ENCODE data around the gene NFIX. TPM values are rescaled to one million over a fixed set of nuclear protein-coding genes. Genes with fewer than 3 reads are reported as not detected.
A peak's percentile ranks its signal among the peaks of the same experiment; 100 is the strongest.

NFIX gene
- total RNA-seq, 2 donors from 2014 or later: 0.75 to 0.86 TPM

DNA sequence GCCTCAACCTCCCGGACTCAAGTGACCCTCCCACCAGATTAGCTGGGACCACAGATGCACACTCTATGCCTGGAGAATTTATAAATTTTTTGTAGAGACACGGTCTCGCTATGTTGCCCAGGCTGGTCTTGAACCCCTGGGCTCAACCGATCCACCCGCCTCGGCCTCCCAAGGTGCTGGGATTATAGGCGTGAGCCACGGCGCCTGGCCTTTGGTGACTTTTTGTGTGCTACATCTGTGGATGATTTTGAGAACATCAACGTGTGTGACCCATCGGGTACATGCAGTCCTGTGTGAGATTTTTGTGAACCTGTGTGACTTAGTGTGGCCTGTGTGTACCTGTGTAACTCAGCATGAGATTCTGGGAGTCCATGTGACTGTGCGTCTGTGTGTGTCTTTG, 8.5 kb upstream of the NFIX start:
- Mint-ChIP-seq H3K27ac (no peak overlapping the region), H3K4me3 (no peak overlapping the region), H3K4me1 (peaks cover 14% of the 10 kb centered on the region), H3K27me3 (peaks cover 13% of the 10 kb centered on the region), H3K36me3 (ENCODE audit: low read depth) (no peaks in the 10 kb centered on the region)
- DNase-seq (no peak), ATAC-seq (no peak)
- H3K9me3 ChIP-seq (ENCODE audit: control insufficient read depth, low read length, poor library complexity, severe bottlenecking): no peaks in the 10 kb centered on the region

DNA sequence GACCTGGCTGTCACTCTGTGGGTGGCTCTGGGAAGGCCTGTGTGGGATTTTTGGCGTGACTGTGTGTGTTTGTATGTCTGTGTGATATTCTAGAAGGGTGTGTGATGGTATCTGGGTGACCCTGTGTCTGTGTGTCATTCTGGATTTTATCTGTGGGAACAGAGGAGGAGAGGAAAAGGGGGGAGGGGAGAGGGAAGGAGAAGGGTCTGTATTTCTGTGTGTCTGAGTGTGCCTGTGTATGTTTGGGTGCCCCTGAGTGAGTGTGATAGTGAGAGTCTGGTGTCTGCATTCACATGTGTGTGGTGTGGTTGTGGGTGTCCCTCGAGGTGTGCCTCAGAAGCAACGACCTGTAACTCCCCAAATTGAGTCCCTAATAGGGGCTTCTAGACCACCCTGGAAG, 8.1 kb upstream of the NFIX start:
- no peak overlapping the region for H3K27ac Mint-ChIP-seq
- no peak for DNase-seq

DNA sequence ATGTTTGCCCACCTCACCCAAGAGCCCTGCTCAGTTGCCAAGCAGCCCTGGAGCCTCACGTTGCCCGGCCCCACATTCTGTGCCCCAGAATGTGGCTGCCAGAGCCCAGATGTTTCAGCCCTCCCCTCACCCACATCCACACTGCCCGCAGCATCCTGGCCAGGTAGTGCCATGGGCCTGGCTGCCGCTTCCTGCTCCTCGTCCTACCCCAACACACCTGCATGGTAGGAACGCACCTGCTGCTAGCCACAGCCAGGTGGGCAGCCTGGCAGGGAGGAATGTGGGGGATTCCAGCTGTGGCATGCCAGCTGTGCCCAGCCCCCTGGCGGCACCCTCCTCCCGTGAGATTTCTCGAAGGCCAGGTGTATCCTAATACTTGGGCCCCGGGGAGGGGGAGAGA, 7.5 kb upstream of the NFIX start:
- Mint-ChIP-seq H3K4me3 (no peak overlapping the region), H3K27ac (no peak overlapping the region), H3K36me3 (ENCODE audit: low read depth) (no peaks in the 10 kb centered on the region), H3K27me3 (peaks cover 13% of the 10 kb centered on the region), H3K4me1 (peaks cover 14% of the 10 kb centered on the region)
- H3K9me3 ChIP-seq (ENCODE audit: control insufficient read depth, low read length, poor library complexity, severe bottlenecking): no peaks in the 10 kb centered on the region
- ATAC-seq: no peak
- no peak for DNase-seq

More for the DNA sequence above, 8.1 kb upstream of the NFIX start:
- ATAC-seq: no peak
- peaks cover 13% of the 10 kb centered on the region for H3K27me3 Mint-ChIP-seq
- no peaks in the 10 kb centered on the region for H3K9me3 ChIP-seq (ENCODE audit: control insufficient read depth, low read length, poor library complexity, severe bottlenecking)
- H3K4me3 Mint-ChIP-seq: no peak overlapping the region
- no peaks in the 10 kb centered on the region for H3K36me3 Mint-ChIP-seq (ENCODE audit: low read depth)
- H3K4me1 Mint-ChIP-seq: peaks cover 14% of the 10 kb centered on the region

DNA sequence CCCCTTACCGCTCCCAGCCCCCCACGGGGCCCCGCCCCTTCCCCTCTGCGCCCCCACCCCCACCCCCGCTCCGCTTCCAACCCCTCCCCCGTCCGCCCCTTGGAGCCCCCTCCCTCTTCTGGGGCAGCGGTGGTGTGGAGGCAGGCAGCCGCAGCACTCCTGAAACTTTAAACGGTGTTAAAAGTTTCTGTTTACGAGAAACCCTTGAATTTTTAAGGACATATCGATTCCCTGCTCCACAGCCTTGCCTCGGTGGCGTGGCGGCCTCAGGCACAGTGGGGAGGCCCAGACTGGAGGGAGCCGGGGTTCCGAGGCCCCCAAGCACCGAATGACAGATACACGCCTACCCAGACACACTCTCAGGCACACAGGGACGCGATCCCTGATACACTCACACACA, 4.8 kb upstream of the NFIX start:
- DNase-seq (no peak), ATAC-seq (no peak)
- Mint-ChIP-seq H3K27ac (no peak overlapping the region), H3K27me3 (peaks cover 25% of the 10 kb centered on the region), H3K4me3 (no peak overlapping the region), H3K36me3 (ENCODE audit: low read depth) (peaks cover 5% of the 10 kb centered on the region), H3K4me1 (peaks cover 15% of the 10 kb centered on the region)
- no peaks in the 10 kb centered on the region for H3K9me3 ChIP-seq (ENCODE audit: control insufficient read depth, low read length, poor library complexity, severe bottlenecking)

DNA sequence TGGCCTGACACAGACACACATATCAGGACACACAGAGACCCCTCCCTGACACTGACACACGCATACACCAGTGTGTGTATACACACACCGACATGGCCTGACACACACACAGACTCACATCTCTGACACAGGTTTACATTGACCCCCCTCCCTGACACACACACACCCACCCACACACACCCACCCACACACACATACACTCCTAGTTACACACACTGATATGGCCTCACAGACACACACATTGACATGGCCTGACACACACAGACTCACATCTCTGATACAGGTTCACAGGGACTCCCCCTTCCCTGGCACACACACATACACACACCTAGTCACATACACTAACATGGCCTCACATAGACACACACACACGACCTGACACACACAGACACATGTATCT, 4.4 kb upstream of the NFIX start:
- Mint-ChIP-seq H3K27ac (no peak overlapping the region), H3K36me3 (ENCODE audit: low read depth) (peaks cover 5% of the 10 kb centered on the region), H3K27me3 (peaks cover 25% of the 10 kb centered on the region), H3K4me3 (no peak overlapping the region), H3K4me1 (peaks cover 15% of the 10 kb centered on the region)
- no peaks in the 10 kb centered on the region for H3K9me3 ChIP-seq (ENCODE audit: control insufficient read depth, low read length, poor library complexity, severe bottlenecking)
- DNase-seq (no peak), ATAC-seq (no peak)

DNA sequence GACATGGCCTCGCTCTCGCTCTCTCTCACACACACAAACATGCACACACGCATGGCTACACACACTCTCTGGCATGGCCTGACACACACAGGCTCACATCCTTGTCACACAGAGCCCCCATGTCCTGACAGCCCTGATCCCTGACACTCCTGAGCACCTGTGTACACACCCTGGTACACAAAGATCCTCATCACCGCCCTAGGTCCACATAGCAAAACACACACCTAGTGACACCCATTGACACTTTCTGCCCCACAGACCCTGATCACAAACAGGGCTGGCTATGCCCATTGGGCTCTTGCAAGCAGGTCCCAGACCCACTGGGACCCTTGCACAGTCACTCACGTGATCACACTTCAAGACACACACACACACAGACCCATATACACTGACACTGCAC, 4.0 kb upstream of the NFIX start:
- H3K4me1 Mint-ChIP-seq: peaks cover 18% of the 10 kb centered on the region

DNA sequence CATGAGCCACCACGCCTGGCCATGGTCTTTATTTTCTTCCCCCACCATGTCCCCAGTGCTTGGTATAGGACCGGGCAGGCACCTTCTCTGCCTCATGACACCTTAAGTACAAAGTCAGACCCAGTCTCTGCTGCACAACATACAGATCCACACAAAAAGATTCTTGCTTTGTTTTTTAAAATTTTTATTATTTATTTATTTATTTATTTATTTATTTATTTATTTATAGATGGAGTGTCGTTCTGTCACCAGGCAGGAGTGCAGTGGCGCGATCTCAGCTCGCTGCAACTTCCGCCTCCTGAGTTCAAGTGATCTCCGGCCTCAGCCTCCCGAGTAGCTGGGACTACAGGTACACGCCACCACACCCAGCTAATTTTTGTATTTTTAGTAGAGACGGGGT, 2.5 kb upstream of the NFIX start:
- H3K9me3 ChIP-seq (ENCODE audit: control insufficient read depth, low read length, poor library complexity, severe bottlenecking): no peaks in the 10 kb centered on the region
- Mint-ChIP-seq H3K36me3 (ENCODE audit: low read depth) (peaks cover 5% of the 10 kb centered on the region), H3K27ac (peak overlapping the region; percentile 41), H3K27me3 (peaks cover 17% of the 10 kb centered on the region), H3K4me1 (peaks cover 14% of the 10 kb centered on the region), H3K4me3 (no peak overlapping the region)
- ATAC-seq (no peak), DNase-seq (no peak)

More for the DNA sequence above, 4.0 kb upstream of the NFIX start:
- Mint-ChIP-seq H3K27ac (no peak overlapping the region), H3K4me3 (no peak overlapping the region), H3K27me3 (peaks cover 25% of the 10 kb centered on the region), H3K36me3 (ENCODE audit: low read depth) (peaks cover 5% of the 10 kb centered on the region)
- ATAC-seq: no peak
- H3K9me3 ChIP-seq (ENCODE audit: control insufficient read depth, low read length, poor library complexity, severe bottlenecking): no peaks in the 10 kb centered on the region
- DNase-seq: no peak

DNA sequence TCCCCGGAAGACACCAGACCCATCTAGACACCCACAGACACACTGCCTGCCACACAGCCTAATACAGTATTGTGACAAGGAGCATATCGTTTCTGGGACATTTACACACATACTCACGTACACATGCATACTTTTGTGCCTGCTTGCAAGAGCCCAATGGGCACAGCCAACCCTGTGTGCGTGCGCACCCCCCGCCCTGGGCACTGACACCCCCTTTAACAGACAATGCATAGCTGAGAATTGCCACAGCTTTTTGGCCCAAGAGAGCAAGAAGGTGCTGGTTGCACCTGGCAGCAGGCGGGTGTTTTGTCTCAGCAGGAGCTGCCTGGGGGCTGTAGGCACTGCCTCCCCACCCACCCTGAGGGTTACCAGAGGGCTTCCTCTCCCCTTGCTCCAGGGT, 1.7 kb upstream of the NFIX start:
- Mint-ChIP-seq H3K27ac (no peak overlapping the region), H3K4me3 (peak overlapping the region; percentile 95), H3K36me3 (ENCODE audit: low read depth) (peaks cover 7% of the 10 kb centered on the region), H3K27me3 (peaks cover 23% of the 10 kb centered on the region), H3K4me1 (peaks cover 17% of the 10 kb centered on the region)
- ATAC-seq: no peak
- no peaks in the 10 kb centered on the region for H3K9me3 ChIP-seq (ENCODE audit: control insufficient read depth, low read length, poor library complexity, severe bottlenecking)
- DNase-seq: no peak

DNA sequence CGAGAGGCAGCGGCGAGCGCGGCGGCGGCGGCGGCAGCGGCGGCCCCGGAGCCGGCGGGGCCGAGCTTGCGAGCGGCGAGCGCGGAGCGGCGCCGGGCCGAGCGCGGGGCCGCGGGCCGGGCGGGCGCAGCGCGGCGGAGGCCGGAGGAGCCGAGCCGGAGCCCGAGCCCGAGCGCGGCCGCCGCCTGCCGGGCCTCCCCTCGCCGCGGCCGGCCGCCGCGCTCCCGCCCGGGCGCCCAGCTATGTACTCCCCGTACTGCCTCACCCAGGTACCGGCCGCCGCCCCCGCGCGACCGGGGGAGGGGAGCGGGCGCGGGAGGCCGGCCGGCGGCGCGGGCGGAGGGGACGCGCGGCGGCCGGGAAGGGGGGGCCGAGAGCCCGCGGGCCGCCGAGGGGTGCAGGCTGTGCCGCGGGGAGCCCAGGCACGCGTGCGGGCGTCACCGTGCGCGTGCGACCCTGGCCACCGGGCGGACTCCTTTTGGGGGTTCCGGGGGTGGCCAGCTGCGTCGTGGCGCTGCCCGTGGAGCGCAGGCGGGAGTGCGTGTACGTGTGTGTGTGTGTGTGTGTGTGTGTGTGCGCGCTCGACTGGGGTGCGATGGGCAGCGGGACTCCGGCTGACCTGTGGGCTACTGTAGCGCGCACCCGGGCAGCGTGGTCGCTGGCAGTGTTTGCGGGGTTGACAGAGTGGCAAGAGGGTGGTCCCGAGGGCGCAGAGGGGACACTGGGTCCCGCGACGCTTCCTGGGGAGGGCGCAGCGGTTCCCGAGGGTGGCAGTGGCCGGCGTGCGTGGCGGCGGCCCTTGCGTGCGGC, 526 bp downstream of the NFIX start:
- H3K9me3 ChIP-seq (ENCODE audit: control insufficient read depth, low read length, poor library complexity, severe bottlenecking): no peaks in the 10 kb centered on the region
- Mint-ChIP-seq H3K27ac (no peak overlapping the region), H3K36me3 (ENCODE audit: low read depth) (peaks cover 7% of the 10 kb centered on the region), H3K4me3 (peak overlapping the region; percentile 95), H3K27me3 (peaks cover 30% of the 10 kb centered on the region), H3K4me1 (peaks cover 17% of the 10 kb centered on the region)
- DNase-seq (no peak), ATAC-seq (peak; percentile 29)

DNA sequence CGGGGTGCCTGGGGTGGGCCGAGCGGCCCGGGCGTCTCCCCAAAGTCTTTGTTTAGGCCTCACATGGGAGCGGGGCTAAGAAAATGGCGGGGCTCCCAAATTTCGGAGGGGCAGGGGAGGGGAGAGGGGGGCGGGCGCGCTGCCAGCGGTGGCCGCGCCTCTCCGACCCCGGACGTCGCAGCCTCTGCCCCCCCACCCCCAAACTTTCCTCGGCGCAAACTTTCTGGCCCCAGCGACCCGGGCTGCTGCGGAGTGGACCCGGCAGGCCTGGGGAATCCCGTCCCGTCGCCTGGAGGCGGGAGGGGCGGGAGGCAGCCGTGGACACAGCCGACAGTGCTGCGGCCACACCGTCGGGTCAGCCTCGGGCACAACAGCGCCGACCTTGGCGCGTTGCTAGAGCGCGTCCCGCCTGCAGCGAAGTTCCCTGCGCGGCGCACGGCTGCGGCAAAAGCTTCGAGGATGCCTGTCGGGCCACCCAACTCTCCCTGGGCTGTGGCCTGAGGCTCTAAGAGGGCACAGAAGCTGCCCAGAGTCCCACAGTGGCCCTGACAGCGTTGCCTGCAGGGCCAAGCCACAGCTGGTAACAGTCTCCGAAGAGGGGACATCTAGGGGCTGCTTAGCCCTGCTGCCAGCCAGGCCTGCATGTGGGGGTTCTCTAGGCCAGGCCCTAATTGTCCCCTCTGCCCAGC, 1.3 kb downstream of the NFIX start:
- peaks cover 26% of the 10 kb centered on the region for H3K27me3 Mint-ChIP-seq
- ATAC-seq (no peak), DNase-seq (no peak)
- H3K4me3 Mint-ChIP-seq: peak overlapping the region; percentile 63
- no peak overlapping the region for H3K27ac Mint-ChIP-seq
- H3K9me3 ChIP-seq (ENCODE audit: control insufficient read depth, low read length, poor library complexity, severe bottlenecking): no peaks in the 10 kb centered on the region
- H3K36me3 Mint-ChIP-seq (ENCODE audit: low read depth): peaks cover 7% of the 10 kb centered on the region
- peaks cover 13% of the 10 kb centered on the region for H3K4me1 Mint-ChIP-seq

DNA sequence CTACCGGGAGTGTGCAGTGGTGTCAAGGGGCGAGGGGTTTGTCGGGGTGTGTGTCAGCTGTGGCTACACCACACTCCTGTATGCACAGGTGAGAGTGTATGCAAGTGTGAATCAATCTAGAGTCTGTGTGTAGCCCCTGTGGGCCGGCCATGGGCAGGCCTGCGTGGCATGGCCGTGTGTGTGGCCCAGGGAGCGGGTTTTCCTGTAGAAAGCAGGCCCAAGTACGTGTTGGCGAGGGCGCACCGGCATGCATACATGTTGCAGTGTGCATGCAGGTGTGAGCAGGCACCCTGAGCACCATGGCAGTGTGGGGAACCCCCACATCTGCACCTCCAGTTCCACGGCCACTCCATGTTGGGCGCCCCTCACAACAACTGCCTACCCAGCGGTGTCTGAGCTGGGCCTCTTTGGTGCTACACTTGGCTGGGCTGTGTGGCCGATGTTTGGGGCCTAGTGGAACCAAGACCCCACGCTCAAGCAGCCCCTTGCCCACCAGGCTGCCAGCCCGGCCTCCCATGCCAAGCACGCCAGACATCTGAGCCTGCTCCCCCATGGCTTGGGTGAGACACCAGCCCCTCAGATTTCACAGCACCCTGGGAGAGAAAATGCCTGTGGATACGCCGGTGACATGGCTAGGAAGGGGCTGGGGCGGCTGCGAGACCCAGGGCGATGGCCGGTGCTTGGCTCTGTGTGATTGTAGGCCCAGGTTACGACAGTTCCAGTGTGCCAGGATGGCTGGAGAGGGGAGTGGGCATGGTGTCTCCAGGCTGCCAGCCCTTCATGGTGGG, 2.1 kb downstream of the NFIX start:
- peaks cover 7% of the 10 kb centered on the region for H3K36me3 Mint-ChIP-seq (ENCODE audit: low read depth)
- peak overlapping the region; percentile 63 for H3K4me3 Mint-ChIP-seq
- peaks cover 13% of the 10 kb centered on the region for H3K4me1 Mint-ChIP-seq
- ATAC-seq: no peak
- no peak for DNase-seq
- no peaks in the 10 kb centered on the region for H3K9me3 ChIP-seq (ENCODE audit: control insufficient read depth, low read length, poor library complexity, severe bottlenecking)
- no peak overlapping the region for H3K27ac Mint-ChIP-seq
- peaks cover 26% of the 10 kb centered on the region for H3K27me3 Mint-ChIP-seq

DNA sequence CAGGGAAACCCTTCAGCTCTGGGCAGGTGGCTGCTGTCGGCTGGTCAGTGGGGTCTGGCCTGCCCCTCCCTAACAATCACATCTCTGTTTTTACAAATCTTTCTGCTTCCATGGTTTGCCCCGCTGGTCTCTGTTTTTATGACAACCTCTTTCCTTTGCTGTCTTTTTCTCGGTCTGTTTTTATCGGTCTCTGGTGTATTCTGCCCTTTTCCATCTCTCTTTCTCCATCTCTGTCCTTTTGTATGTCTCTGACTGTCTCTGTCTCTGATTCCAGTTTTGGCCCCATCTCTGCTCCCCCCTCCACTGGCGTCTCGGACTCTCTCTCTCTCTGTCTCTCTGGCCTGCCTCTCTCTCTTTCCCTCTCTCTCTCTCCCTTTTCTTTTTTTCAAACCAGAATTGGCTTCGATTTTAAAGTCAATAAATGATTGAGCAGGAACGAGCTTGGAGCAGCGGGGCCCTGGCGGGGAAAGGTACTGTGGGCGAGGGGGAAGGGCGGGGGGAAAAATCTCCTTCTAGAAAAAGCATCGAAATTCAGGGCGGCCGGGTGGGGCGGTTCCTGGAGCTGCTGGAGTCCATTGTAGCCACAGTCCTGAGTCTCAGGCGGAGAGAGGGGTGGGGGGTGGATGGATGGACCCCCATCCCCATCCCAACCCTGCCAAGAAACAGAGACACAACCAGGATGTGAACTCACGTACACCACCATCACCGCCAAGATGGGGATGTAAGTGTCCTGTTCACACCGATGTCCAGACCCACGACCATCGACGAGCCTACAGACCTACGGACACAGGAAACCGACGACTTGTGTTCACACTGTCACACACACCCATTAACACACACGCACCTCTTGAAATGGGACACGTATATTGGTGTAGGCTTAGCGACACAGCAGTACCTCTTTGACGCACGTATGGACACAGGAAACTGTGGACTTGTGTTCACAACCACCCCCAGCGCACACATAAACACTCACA, 3.0 kb downstream of the NFIX start:
- peaks cover 7% of the 10 kb centered on the region for H3K36me3 Mint-ChIP-seq (ENCODE audit: low read depth)
- ATAC-seq (no peak), DNase-seq (no peak)
- H3K4me3 Mint-ChIP-seq: peak overlapping the region; percentile 61
- no peaks in the 10 kb centered on the region for H3K9me3 ChIP-seq (ENCODE audit: control insufficient read depth, low read length, poor library complexity, severe bottlenecking)
- H3K4me1 Mint-ChIP-seq: peaks cover 13% of the 10 kb centered on the region
- no peak overlapping the region for H3K27ac Mint-ChIP-seq
- H3K27me3 Mint-ChIP-seq: peaks cover 29% of the 10 kb centered on the region
